HG03045 (cell line): ENCODE results near the gene GPR35.

Source experiments
- ATAC-seq: cut with Tn5 transposase; IDR thresholded peaks from one replicate; pipeline ENCODE4 v1.9.1; 2021; ENCODE audit warnings: mild to moderate bottlenecking, moderate library complexity; ENCODE audit not compliant: unreplicated experiment

GPR35 gene

DNA sequence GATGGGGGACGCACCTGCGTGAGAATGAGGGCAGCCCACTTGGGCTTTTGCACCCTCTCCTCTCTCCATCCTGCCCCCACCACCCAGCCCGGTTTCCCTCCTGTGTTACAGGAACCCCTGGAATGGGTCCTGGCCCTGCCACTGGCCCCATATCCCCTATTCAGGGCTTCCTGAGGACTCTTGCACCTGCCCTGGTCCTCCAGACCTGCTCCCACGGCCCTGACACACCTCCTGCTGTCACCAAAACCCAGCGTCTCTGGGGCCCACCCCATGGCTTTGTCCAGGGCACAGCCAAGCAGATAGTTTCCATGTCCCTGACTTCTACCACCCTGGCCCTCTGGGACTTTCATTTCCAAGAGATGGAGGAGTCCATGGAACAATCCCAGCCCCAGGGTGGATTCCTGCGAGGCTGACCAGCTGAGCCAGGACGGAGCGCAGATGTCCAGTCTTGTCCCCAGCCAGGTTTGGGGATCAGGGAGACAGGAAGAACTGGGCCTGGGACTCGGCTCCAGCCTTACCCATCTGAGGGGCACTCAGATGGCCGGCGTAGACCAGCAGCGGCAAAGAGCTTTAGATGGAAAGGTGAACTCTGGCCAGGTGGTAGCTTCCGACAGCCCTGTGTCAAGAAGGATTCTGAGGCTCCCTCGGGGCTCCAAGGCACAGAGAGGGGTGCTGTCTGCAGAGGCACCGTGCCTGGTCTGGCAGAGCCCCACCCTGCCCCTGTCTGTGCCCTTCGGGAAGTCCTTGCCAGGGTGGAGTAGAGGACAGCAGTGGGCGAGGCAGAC, 12.0 kb downstream of the GPR35 start:
- ATAC-seq: no peak

DNA sequence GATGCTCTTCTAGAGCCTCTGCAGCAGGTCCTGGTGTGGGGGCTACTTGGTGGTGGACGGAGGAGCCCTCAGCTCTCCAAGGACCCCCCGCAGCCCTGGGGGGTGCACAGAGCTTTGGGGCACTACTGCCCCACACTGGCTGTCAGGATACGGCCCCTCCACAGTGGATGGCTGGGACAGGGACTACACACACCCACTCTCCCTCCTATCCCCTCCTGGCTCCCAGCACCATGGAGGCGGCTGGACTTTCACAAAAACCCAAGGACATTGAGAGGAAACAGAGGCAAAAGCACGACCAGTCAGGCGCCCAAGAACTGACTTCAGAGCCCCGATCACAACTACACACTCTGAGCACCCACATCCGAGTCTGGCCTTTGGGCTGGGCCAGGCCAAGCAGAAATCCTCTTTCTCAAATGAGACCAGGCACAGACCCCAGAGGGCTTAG, 12.6 kb downstream of the GPR35 start:
- no peak for ATAC-seq

DNA sequence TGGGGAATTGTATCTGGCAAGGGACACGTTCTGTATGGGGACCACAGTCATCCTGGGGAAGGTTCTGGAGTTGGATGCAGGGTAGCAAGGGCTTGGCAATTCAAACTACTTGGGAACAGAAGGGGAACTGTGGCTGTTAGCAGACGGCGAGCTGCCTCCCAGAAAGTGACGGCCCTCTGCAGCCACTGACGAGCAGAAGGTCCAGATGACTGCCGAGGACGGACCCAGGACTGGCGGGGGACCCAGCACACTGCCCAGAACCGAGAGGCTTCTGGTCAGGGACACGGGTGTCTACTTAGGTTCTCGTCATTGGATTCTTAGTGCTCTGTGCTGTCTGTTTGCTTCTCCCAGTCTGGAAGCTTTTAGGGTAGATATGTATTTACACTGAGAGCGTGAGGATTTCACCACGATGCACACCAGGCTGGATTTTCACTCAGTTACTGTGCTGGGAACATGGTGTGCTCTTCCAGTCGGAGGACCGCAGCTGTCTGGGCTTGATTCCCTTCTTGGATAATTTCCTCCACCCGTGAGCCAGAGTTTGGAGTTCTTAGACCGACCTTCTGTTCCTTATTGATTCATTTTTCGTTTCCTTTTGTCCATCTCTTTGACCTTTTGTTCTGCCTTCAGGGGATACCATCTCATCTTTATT, 13.4 kb downstream of the GPR35 start:
- no peak for ATAC-seq

DNA sequence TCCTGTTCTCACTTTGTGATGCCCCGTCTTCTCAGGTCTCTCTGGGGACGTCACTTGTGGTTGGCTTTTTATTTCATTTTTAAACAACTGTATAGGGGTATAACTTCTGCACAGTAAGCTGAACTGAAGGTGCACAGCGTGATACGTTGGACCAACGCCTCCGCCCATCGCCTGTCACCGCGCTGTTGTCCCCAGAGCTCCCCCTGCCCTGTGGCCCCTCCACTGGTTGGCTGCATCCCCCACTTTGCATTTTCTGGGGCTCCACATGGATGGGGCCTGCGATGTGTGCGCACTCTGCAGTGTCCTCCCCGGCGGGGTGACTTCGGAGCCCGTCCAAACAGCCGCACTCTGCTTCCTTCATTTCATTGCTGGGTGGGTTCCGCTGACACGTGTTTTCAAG, 14.3 kb downstream of the GPR35 start:
- ATAC-seq: no peak

DNA sequence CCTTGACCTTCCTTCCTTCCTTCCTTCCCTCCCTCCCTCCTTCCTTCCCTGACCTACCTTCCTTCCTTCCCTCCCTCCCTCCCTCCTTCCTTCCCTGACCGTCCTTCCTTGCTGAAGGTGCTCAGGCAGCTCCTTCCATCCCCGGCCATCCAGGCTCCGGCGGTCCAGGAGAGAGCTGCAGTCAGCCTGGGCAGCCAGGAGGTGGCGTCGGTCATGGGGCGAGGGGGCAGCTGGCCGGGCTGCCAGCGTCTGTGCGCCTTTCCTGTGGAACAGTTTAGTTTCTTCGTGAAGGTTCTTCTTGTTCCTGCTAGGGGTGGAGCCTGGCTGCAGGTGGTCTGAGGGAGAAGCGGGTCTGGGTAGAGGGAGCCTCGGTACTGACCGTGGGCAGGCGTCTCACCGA, 15.7 kb downstream of the GPR35 start:
- no peak for ATAC-seq

- ATAC-seq: no peak
Measured at GRCh38 chr2:240642061-240642805, 17.0 kb downstream of the GPR35 start.

DNA sequence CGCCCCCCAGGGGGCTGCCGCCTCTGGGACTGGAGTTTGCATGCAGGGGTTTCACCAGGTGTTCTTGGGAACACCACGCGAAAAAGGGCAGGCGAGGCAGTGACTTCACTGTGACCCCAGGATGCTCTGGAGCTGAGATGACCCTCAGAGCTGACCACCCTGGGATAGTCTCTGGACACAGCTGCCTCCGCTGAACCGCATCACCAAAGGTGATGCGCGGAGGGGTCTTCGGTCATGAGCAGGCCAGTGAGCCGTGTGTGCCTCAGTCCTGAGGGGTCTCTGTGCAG, 17.5 kb downstream of the GPR35 start:
- no peak for ATAC-seq

- ATAC-seq: no peak
Measured at GRCh38 chr2:240643093-240643810, 18.0 kb downstream of the GPR35 start.

DNA sequence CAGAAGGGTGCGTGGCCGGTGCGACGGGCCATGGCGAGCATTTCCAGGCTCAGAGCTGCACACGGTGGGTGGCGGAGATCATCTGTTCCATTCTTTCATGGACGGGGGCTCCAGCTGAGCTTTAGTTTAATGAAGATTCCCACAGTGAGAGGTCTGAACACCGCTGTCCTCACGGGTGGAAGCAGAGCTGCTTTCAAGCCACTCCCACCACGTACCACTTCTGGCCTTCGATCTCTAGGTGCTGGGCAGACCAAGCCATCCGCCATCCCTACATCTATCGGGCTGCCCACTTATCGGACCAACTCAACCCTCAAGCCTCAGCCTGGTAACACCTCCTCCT, 18.5 kb downstream of the GPR35 start:
- no peak for ATAC-seq

GRCh38 chr2:240644171-240644651, 18.9 kb downstream of the GPR35 start:
- ATAC-seq: no peak

DNA sequence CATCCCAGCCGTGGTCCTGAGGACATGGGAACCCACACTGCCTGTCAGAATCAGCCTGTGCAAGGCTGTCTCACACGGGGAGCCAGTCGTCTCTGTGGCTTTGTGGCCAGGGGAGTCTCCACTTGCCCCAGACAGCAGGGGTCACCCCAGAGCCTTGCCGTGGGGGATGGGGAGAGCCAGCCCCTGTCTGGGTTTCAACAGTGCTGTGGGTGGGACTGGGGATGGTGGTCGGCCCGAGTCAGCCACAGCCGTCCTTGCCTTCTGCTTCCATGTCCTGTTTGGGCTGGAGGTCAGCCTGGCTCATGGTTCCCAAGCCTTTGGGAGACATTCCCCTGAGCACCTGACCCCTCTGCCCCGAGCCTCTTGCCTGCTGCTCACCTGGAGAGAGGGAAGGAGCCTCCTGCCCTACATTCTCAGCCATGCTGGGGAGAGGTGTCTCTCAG, 19.6 kb downstream of the GPR35 start:
- no peak for ATAC-seq

DNA sequence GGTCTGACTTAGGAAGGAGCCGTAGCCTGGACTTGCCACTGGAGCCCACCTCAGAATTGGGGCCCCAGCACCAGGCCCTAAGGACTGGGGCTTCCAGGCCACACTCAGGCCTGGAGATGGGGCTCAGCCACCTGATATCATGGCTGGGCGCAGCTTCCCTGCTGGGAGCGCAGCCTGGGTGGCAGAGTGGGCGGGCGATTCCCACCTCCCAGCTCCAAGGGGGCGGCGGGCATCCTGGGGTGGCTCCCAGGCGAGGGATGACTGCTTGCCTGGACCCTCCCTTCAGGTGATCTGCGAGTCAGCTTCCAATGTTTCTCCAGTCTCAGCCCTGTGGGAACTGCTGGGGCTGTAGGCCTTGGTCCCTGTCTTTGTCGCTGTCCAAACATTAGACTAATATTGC, 20.1 kb downstream of the GPR35 start:
- ATAC-seq: no peak

DNA sequence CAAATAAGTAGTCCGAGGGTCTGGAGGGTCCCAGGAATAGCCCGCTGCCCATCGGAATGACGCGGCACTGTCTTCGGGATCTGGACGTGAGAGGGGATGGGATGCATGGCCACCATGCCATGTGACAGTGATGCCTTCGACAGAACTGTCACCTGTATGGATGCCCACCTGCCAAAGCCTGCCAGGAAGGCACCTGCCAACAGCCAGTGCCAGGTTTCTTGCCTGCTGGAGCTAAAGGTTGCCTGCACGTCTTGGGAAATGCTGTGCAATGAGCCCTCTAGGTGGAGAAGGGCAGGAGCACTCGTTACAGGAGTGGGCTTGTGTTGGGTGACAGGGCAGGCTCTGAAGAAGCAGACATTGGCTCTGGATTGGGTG, 20.5 kb downstream of the GPR35 start:
- ATAC-seq: no peak

DNA sequence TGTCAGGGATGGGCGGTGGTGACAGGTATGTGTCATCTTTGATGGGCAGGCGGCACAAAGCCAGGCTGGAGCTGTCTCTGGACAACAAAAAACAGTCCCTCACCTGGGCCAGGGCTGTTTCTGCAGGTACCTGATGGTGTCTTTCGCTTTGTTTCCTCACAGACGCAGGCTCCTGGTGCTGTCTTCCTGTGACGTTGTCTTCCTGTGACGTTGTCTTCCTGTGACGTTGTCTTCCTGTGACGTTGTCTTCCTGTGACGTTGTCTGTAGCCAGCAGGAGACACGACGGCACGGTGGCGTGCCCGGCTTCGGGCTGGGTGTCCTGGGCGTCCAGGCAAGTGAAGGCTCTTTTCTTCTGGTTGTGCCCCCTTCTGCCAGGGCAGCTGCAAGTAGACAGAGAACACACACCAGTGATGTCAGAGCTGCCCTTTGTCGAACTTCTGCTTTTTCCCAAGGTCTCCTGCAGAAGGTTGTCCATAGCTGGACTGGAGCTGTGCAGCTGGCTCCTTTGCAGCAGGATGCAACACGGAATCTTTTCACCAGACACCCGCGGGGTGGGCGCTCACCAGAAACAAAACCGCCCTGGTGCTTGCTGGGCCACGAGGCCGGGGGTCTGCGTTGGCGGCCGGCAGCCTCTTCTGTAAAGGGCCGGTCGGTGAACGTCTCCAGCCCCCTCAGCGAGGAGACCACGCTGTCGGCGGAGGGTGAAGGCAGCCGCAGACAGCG, 21.1 kb downstream of the GPR35 start:
- ATAC-seq: no peak

- ATAC-seq: no peak
Measured at GRCh38 chr2:240646900-240647502, 21.7 kb downstream of the GPR35 start.

GRCh38 chr2:240647503-240648154, 22.3 kb downstream of the GPR35 start:
- no peak for ATAC-seq

GRCh38 chr2:240648155-240648649, 22.9 kb downstream of the GPR35 start:
- ATAC-seq: no peak

- no peak for ATAC-seq
Measured at GRCh38 chr2:240648650-240649275, 23.5 kb downstream of the GPR35 start.

DNA sequence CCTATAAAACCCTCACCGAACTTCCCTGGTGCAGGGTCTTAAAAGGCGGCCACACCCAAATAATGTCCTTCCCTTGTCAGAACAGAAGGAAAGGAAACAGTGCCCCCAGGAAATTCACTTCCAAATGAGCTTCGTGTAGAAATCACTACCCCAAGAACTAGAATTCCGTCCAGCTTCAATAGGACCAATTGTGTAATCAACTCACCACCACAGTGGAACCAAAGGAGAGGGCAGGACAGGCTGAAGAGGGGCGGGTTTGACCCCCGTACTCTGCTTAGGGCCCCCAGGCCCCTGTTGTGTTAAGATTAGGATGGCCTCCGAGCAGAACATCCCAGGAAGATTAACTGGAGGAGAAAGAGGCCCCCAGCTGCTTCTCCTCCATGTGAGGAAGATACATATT, 24.1 kb downstream of the GPR35 start:
- ATAC-seq: no peak
